Measurements from ENCODE around the gene CX3CR1. TPM values are rescaled to one million over a fixed set of nuclear protein-coding genes. Genes with fewer than 3 reads are reported as not detected.
"Not testable (repeated sequence)": the region's sequence is repeated elsewhere in the genome, so short reads cannot be mapped to it uniquely, and the experiment has no call there.

Gene CX3CR1
- total RNA-seq = 8.5 and 12.4 TPM in 2 replicates

GRCh38 chr3:39279745-39280517, at the start of gene CX3CR1:
TSS of gene CX3CR1 (minus strand) at chr3:39280036. CDS start at chr3:39266509, 13,527 bp downstream.
- intact Hi-C loops (cut with micrococcal nuclease) = no loop called here

- intact Hi-C loops (cut with micrococcal nuclease) = loop anchor here (1.0 to 2.0 kb wide), 3 partner anchors 8 to 49 kb away; no protein-coding TSS in a partner anchor
These were observed 49.7 kb upstream of the CX3CR1 start, which contains the start of gene CCR8 for GRCh38 chr3:39329493-39329892. TSS of gene CCR8 (plus strand) at chr3:39329709. CDS start at chr3:39332332, 2,623 bp downstream.

DNA sequence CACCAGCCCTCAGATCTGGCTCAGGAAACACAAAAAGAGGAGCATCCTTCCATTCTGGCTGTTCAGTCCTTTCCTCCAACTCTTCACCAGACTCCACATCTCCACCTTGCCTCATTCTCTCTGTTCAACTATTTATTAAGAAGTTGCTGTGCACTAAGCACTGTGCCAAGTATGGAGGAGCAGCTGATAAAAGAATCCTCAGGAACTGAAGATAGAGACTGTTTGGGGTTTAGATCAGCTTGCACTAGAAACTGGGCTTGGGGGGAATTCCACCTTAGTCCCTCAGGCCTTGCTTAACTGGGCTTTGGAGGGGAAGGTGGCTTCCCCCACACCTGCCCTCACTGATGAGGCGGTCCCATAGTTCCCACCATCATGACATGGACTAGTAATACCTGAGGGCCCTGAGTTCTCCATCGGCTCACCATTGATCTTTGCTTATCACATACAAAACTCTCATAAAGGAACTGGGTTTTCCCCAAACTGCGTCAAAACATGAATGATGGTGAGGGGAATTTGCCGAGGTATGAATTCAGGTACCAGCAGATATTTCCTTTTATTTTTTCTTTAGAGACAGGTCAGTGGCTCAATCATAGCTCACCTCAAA, 48.0 kb upstream of the CX3CR1 start:
- intact Hi-C loops (cut with micrococcal nuclease) = loop anchor here (1.0 to 2.0 kb wide), 2 partner anchors 33 to 51 kb away; no protein-coding TSS in a partner anchor

- intact Hi-C loops (cut with micrococcal nuclease) = no loop called here
These were observed 47.4 kb upstream of the CX3CR1 start for GRCh38 chr3:39327053-39327745.

GRCh38 chr3:39325236-39325635, 45.4 kb upstream of the CX3CR1 start:
- intact Hi-C loops (cut with micrococcal nuclease) = no loop called here

- intact Hi-C loops (cut with micrococcal nuclease) = no loop called here
These were observed 43.7 kb upstream of the CX3CR1 start for GRCh38 chr3:39323494-39323893.

DNA sequence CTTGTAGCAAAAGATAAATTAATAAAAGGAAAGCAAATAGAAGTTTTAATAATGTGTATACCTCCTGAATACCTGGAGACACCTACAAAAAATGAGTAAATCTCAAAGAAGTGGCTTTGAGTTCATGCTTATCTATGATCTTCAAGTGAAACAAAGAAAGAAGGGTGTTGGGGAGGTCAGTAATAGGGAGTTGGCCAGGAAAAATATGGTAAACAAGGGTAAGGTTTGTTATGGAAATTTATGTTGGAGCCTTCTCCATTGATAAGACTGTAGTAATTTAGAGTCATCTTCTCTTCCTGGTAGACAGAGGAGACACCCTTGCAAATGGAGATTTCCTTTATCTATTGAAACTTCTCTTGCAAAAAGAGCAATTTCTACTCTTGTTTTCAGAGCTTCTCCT, 43.1 kb upstream of the CX3CR1 start:
- intact Hi-C loops (cut with micrococcal nuclease) = no loop called here

- intact Hi-C loops (cut with micrococcal nuclease) = not testable (repeated sequence)
These were observed 42.4 kb upstream of the CX3CR1 start for GRCh38 chr3:39322209-39322715.

DNA sequence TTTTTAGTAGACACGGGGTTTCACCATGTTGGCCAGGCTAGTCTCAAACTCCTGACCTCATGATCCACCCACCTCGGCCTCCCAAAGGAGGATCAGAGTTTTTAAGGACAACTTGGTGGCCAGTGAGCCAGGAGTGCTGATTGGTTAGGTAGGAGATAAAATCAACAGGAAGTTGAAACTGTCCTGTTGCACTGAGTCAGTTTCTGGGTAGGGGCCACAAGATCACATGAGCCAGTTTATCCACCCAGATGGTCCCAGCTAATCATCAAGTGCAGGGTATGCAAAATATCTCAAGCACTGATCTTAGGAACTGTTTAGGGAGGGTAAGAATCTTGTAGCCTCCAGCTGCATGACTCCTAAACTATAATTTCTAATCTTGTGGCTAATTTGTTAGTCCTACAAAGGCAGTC, 41.7 kb upstream of the CX3CR1 start:
- intact Hi-C loops (cut with micrococcal nuclease) = loop anchor here (1.0 kb wide), 1 partner anchor 8 kb away; the partner anchor contains the start of gene CCR8

- intact Hi-C loops (cut with micrococcal nuclease) = no loop called here
These were observed 39.4 kb upstream of the CX3CR1 start for GRCh38 chr3:39319249-39319648.

GRCh38 chr3:39318301-39318700, 38.5 kb upstream of the CX3CR1 start:
- intact Hi-C loops (cut with micrococcal nuclease) = no loop called here

DNA sequence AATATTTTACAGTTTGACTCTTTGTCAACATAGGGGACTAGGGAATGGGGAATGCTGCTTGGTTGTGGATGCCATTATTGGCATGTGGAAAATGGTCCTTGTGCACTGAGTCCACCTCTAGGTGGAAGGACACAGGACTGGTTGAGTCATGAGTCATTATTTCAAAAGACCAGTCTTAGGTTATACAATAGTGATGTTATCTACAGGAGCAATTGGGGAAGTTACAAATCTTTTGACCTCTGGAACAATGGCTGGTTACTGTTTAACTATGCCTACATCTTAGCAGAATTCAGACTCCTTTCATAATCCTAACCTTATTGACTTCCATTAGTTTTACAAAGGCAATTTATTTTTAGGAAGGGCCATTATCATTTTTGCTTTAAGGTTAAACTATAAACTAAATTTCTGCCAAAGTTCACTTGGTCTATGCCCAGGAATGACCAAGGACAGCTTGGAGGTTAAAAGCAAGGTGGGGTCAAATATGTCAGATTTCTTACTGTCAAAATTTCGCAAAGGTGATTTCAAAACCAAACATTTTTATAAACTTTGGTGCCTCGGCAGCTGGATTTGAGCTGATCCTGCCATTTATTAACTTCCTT, 37.8 kb upstream of the CX3CR1 start:
- intact Hi-C loops (cut with micrococcal nuclease) = no loop called here

DNA sequence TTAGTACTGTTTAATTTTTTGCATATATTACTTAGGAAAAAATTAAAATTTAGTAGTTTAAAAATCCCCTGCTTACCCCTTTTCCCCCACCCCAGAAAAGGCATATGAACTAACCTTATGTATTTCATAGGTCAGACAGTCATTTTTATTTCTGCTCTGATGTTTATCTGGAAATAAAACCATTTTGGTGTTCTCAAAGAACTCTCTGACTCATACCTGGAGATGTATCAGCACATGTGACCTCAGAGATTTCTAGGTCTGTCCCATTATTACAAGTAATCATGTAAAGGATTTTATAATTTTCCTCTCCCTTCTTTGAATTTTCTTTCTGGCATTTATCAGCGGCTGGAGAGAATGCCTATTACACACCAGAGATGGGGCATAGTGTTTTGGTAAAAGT, 35.6 kb upstream of the CX3CR1 start:
- intact Hi-C loops (cut with micrococcal nuclease) = no loop called here

GRCh38 chr3:39313289-39313688, 33.5 kb upstream of the CX3CR1 start:
- intact Hi-C loops (cut with micrococcal nuclease) = no loop called here

- intact Hi-C loops (cut with micrococcal nuclease) = no loop called here
These were observed 22.3 kb upstream of the CX3CR1 start for GRCh38 chr3:39302178-39302577.

GRCh38 chr3:39299279-39299678, 19.4 kb upstream of the CX3CR1 start:
- intact Hi-C loops (cut with micrococcal nuclease) = no loop called here

DNA sequence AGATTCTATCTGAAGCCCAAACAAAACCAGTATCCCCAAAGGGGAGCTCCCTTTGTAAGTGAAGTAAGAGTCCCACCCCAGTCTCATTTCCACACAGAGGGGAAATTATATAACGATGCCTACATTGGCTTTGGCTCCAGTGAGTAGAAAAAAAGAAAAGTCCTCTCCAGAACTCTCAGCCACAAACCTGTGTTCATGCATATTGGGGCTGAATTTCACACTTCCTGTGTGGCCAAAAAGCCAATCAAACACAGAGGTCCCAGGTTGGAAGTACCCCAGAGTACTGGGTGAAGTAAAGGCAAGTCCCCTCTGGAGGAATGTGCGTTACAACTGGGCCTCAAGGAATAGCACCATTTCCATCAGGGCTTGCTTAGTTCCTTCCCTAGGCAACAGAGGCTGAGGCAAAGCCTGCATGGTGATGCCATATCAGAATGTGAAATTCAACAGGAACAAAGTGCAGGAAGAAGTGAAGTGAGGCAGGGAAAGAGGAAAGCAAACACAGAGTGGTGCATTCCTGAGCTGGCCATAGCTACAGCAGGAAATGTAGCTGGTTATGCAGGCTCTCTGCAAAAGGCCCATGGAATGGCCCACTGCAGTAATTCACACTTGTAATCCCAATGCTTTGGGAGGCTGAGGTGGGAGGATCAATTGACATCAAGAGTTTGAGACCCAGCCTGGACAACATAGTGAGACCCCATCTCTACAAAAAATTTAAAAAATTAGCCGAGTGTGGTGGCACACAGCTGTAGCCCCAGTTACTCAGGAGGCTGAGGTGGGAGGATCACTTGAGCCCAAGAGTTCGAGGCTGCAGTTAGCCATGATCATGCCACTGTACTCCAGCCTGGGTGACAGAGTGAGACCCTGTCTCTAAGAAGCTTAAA, 16.6 kb upstream of the CX3CR1 start:
- intact Hi-C loops (cut with micrococcal nuclease) = no loop called here

- intact Hi-C loops (cut with micrococcal nuclease) = no loop called here
These were observed 15.4 kb upstream of the CX3CR1 start for GRCh38 chr3:39295184-39295775.

DNA sequence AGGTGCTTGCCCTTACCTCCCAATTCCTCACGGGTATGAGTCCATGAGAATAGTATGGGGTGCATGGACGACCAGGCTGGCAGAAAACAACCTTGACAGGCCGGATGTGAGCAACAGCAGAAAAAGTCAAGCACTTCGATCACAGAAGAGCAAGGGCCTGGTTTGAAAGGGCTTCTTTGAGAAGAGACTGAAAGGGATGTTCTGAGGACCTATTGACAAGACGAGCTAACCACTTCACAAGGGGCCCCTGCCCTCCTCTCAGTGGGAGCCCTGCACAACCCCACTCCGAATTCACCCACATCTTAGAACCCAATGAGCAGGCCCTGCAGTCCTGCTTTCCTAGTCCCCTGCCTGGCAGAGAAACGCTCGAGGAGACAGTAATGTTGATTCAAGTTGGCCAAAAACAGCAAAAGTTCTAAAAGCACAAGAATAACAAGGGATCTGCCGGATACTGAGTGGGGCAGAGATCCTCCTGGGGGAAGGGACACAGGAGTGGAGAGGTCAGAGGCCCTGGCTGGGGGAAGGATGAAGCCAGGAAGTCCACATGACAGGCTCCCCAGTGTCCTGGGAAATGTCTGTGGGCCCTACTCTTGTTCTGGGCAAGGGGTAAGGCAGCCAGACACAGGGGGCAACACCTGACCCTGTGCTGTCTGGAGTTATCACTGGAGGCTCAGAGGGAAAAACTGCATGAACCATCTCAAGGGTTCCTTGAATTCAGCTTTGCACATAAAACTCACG, 14.8 kb upstream of the CX3CR1 start:
- intact Hi-C loops (cut with micrococcal nuclease) = loop anchor here (5.0 kb wide), 1 partner anchor 68 kb away; no protein-coding TSS in a partner anchor

All from T-helper 1 cell treated with Interleukin-12 subunit alpha and Interleukin-12 subunit beta and Interleukin-4 antibody, amounts not matched to agents 30 ng/mL and 1 ng/mL, for 36 hours (primary cell).